ENCODE data around the gene ZNF598. TPM values are rescaled to one million over a fixed set of nuclear protein-coding genes. Genes with fewer than 3 reads are reported as not detected.

The ZNF598 gene
- total RNA-seq, 2 experiments from 2014 or later, result 67.8 to 77.1 TPM

DNA sequence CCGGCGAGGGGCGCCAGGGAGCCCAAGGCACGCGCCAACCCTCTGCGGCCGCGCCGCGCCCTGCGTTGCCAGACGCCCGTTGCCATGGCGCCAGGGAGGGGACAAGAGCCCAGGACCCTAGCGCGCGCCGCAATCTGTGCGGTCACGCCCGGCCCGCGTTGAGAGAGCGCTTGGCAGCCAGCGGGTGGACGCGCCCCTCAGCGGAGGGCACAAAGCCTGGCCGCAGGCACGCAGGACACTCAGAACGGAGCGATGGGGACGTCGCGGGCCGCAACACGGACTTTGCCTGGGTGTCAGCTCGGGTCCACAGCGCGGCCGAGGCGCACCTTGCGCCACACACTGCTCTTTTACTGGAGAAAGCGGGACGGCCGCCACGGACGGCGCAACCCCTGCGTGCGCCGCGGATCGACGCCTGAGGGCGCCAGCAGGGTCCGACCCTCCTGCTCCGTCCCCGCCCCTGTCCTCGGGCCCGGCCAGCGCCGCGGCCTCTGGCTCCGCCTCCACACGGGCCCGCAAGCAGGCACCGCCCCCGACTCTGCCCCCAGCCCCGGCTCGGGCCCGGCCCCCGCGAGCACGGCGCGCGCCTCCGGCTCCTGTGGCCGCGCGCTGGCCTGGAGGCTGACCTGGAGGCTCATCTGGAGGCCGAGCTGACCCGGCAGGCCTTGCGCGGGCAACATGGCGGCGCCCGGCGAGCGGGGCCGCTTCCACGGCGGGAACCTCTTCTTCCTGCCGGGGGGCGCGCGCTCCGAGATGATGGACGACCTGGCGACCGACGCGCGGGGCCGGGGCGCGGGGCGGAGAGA, 25.9 kb downstream of the ZNF598 start, which contains the start of gene GFER:
Gene GFER (plus strand): TSS at position 650 of the 803 bp plus-strand sequence. CDS start 26 bp downstream, at position 676.
- Mint-ChIP-seq H3K9me3 (no peaks in the 10 kb centered on the region), H3K27ac (peak within 1 kb of the TSS; percentile 25), H3K4me3 (peak within 1 kb of the TSS; percentile 83), H3K4me1 (peaks cover 14% of the 10 kb centered on the region), H3K27me3 (peaks cover 35% of the 10 kb centered on the region), H3K36me3 (no peaks in the 10 kb centered on the region)
- ATAC-seq (ENCODE audit: low read depth) (peak; percentile 78), DNase-seq (peak; percentile 84)
- POLR2A ChIA-PET, result interaction anchor here (0.9 to 8.6 kb wide), 4 partner anchors 12 to 171 kb away, joined by 3 to 50 read pairs (median 5); partner anchors contain the start of genes RPS2, TBL3 and TRAF7

DNA sequence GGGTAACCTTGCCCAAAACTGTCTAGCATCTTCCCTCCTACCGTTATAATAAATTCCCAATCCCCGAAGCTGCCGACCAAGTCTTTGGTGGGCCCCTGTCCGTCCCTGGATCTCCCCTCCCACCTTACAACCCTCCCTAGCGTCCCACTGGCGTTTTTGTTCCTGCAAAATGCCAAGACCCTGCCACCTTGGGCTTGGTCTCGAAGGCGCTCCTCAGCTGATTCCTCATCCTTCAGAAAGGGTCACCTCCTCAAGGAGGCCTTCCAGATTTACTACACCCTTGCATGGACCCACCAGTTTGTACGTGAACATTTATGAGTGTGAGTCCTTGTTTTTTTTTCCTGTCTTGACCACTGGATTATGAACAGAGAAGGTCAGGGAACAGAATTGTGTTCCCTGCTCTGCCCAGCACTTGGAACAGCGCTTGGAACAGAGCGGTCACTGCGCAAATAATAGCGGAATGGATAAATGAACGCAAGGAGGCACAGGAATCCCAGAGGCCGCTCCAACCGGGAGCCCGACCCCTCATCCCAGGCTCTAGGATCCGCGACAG, 26.6 kb downstream of the ZNF598 start:
- DNase-seq, result no peak
- Mint-ChIP-seq H3K27ac (no peak overlapping the region), H3K4me3 (peak overlapping the region; percentile 73), H3K4me1 (peaks cover 12% of the 10 kb centered on the region), H3K27me3 (peaks cover 30% of the 10 kb centered on the region), H3K9me3 (no peaks in the 10 kb centered on the region), H3K36me3 (no peaks in the 10 kb centered on the region)
- ATAC-seq (ENCODE audit: low read depth), result no peak
- POLR2A ChIA-PET, result interaction anchor here (0.8 to 8.6 kb wide), 3 partner anchors 11 to 172 kb away, joined by 3 to 50 read pairs (median 4); partner anchors contain the start of genes RPS2, TBL3 and TRAF7

DNA sequence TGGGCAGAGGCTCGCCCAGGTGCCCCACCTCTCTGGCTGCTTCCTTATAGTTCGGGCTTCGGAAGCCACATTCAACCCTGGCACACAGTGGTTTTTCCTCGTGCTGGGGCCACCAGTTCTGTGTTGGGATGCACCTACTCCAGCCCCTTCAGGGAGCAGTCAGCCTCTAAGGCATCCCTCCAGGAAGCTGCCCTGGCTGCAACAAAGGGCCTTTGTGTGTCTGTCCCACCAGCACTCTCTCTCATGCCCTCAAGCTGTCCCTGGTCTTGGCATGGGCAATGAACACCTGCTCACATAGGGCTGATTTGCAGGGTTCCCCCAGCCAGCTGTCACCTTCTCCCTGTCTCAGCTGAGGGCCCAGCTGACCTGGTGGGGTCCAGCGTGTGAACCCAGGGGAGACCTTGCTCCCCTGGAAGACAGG, 27.6 kb downstream of the ZNF598 start:
- H3K36me3 Mint-ChIP-seq, result no peaks in the 10 kb centered on the region
- ATAC-seq (ENCODE audit: low read depth) (no peak), DNase-seq (no peak)
- H3K4me1 Mint-ChIP-seq, result peaks cover 12% of the 10 kb centered on the region
- peaks cover 30% of the 10 kb centered on the region for H3K27me3 Mint-ChIP-seq
- no peak overlapping the region for H3K4me3 Mint-ChIP-seq
- no peak overlapping the region for H3K27ac Mint-ChIP-seq
- H3K9me3 Mint-ChIP-seq, result no peaks in the 10 kb centered on the region
- POLR2A ChIA-PET, result interaction anchor here (0.8 to 8.6 kb wide), 4 partner anchors 10 to 173 kb away, joined by 3 to 50 read pairs (median 4); partner anchors contain the start of genes RPS2, TBL3 and TRAF7

DNA sequence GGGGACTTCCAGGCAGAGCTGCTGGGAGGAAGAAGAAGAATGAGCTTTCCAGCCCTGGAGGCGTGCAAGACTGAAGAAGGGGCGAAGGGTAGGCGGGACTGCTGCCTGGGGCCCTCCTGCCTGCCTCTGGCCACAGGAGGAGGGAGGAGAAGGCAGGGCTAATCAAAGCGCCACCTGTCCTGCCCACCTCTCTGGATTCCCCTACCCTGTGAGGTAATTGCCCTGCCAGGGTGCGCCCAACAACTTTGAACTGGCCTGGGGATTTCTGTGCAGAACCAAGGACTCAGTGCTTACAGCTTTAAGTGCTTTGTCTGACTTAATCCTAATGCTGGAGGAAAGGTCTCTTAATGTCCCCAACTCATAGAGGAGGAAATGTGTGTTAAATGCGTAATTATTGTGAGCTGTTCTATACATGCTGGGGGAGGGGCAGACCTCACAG, 28.2 kb downstream of the ZNF598 start, which contains the start of gene NOXO1:
Gene NOXO1 (minus strand): TSS at position 72 of the 439 bp plus-strand sequence. CDS start 290 bp downstream, outside the sequence.
- ATAC-seq (ENCODE audit: low read depth) (no peak), DNase-seq (no peak)
- Mint-ChIP-seq H3K27me3 (peaks cover 30% of the 10 kb centered on the region), H3K36me3 (no peaks in the 10 kb centered on the region), H3K4me1 (peaks cover 12% of the 10 kb centered on the region), H3K27ac (peak within 1 kb of the TSS; percentile 34), H3K4me3 (no peak within 1 kb of the TSS), H3K9me3 (no peaks in the 10 kb centered on the region)
- POLR2A ChIA-PET, result interaction anchor here (1.3 to 8.6 kb wide), 3 partner anchors 10 to 174 kb away, joined by 4 to 50 read pairs (median 5); partner anchors contain the start of genes RPS2, TBL3 and TRAF7

DNA sequence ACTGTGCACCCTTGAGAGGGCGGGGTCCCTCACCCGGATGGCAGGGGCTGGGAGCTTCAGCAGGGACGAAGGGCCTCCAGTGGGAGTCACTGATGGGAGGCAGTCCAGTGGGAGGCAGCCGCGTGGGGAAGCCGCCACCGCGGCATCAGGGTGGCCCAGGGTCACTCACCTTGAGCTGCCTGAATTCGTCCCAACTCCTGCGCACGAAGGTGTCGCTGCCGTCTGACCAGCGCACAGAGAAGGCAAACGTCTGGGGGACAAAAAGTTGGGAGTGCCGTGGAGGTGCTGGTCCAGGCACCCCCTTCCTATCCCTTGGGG, 28.9 kb downstream of the ZNF598 start:
- no peaks in the 10 kb centered on the region for H3K9me3 Mint-ChIP-seq
- no peak overlapping the region for H3K27ac Mint-ChIP-seq
- H3K27me3 Mint-ChIP-seq, result peaks cover 30% of the 10 kb centered on the region
- H3K4me1 Mint-ChIP-seq, result peaks cover 9% of the 10 kb centered on the region
- no peak overlapping the region for H3K4me3 Mint-ChIP-seq
- H3K36me3 Mint-ChIP-seq, result peaks cover 4% of the 10 kb centered on the region
- DNase-seq, result no peak
- no peak for ATAC-seq (ENCODE audit: low read depth)
- POLR2A ChIA-PET, result interaction anchor here (0.7 to 8.6 kb wide), 4 partner anchors 9 to 174 kb away, joined by 3 to 50 read pairs (median 4); partner anchors contain the start of genes RPS2, TBL3 and TRAF7

DNA sequence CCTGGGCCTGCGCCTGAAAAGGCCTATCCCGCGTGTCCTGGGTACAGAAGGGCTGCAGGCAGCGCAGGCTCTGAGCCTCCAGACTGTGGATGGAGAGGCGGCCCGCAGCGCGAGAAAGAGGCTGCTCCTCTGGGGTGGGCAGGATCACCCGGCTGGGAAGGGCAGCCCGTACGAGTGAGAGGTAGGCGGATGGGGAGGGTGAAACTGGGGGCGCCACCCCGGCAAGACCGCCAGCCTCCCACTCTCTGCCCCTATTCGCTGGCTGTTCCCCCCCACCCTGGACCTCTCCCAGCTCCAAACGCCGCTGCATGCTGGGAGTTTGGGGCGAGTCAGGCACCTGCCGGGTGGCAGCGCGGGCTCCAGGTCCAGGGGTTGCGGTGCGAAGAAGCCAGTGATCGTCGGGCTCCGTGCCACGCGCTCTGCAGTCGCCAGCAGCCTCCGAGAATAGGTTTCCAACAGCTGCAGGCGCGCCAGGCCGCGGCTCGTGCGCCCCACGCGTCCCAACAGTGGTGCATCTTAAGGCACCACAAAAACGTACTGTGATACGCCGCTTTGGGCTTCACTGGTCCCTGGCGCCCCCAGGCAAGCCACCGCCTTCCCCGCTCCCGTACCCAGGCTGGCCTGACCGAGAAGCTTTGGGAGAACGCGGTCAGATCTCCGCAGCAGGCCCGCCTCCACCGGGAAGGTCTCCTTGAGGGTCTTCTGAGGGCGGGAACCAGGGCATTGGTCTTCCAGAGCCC, 29.4 kb downstream of the ZNF598 start:
- peaks cover 6% of the 10 kb centered on the region for H3K4me1 Mint-ChIP-seq
- H3K36me3 Mint-ChIP-seq, result peaks cover 4% of the 10 kb centered on the region
- H3K9me3 Mint-ChIP-seq, result no peaks in the 10 kb centered on the region
- no peak overlapping the region for H3K27ac Mint-ChIP-seq
- no peak for ATAC-seq (ENCODE audit: low read depth)
- no peak for DNase-seq
- H3K27me3 Mint-ChIP-seq, result peaks cover 30% of the 10 kb centered on the region
- POLR2A ChIA-PET, result interaction anchor here (0.7 to 8.6 kb wide), 2 partner anchors 11 to 15 kb away, joined by 3 to 50 read pairs; partner anchors contain the start of gene RPS2
- no peak overlapping the region for H3K4me3 Mint-ChIP-seq

DNA sequence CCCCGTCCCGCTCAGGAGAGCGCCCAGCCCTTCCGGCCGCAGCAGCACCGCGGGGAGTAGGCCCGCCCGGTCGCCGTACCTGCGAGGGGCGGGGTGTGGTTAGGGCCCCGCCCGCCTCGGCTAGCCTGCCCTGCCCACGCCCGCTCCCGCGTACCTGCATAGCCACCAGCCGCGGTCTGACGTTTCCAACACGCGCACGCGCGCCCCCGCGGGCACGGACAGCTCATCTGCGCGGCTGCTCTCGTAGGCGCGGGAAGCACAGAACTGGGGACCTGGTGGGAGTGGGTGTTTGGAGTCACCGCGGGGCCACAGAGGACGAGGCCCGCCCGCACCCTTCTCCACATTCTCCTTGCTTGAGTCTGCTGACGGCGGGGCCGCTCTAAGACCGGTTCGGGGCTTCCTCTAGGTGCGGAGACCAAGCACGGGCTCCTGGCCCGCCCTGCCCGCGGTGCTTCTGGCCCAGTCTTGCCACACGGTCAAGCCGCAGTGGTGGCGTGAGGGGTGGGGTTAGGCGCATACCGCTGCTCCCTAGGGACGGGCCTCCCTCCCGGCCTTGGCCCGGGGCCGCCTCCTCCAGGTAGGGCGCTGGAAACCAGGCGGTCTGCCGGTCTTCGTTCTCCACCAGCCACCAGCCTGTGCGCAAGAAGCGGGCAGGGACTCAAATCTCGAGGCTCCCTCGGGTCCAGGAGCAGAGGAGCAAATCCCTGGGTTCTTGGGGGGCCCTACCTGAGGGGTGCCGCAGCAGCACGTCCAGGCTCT, 30.2 kb downstream of the ZNF598 start:
- Mint-ChIP-seq H3K4me1 (peaks cover 3% of the 10 kb centered on the region), H3K4me3 (no peak overlapping the region), H3K9me3 (no peaks in the 10 kb centered on the region), H3K27me3 (peaks cover 30% of the 10 kb centered on the region), H3K27ac (no peak overlapping the region), H3K36me3 (peaks cover 7% of the 10 kb centered on the region)
- ATAC-seq (ENCODE audit: low read depth), result no peak
- no peak for DNase-seq
- POLR2A ChIA-PET, result interaction anchor here (8.6 kb wide), 1 partner anchor 15 kb away, joined by 50 read pairs; the partner anchor contains the start of gene RPS2

DNA sequence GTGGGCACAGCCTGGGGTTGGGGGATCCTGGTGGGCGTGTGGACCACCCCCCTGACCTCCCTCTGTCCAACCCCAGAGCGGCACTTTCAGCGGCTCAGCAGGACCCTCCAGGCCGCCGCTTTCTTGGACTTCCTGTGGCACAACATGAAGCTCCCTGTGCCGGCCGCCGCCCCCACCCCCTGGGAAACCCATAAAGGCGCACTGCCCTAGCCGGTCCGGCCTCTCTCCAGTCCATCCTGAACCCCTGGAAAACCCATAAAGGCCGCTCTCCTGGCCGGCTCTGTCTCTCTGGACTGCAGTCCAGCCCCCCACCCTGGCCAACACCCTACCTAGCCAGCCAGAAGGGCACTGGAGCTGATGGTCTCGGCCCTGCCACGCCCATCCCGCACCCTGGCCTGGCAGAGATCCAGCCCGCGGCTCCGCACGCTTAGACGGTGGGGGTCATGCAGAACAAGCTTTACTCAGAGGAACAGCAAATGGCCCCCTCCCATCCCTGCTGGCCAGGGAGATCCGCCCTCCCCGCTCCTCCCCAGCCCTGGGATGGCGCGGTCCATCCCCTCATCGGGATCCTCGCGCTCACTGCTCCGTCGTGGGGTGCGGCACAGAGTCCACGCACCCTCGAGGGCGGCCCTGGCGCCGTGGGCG, 31.0 kb downstream of the ZNF598 start:
- H3K4me3 Mint-ChIP-seq, result no peak overlapping the region
- DNase-seq, result no peak
- H3K27me3 Mint-ChIP-seq, result peaks cover 30% of the 10 kb centered on the region

DNA sequence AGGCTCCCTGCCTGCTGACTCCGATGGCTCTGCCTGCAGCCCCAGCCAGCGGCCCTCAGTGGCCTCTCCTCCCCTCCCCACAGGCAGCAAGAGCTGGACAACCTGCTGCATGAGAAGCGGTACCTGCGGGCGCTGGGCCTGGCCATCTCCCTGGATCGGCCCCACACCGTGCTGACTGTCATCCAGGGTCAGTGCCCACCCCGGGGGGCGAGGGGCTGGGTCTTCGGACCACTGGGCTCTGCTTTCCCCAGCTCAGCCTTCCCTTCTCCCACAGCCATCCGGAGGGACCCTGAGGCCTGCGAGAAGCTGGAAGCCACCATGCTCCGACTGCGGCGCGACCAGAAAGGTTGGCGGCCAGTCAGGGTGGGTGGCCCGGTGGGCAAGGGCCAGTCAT, 31.7 kb downstream of the ZNF598 start:
- H3K4me3 Mint-ChIP-seq, result no peak overlapping the region
- no peaks in the 10 kb centered on the region for H3K9me3 Mint-ChIP-seq
- H3K27me3 Mint-ChIP-seq, result peaks cover 24% of the 10 kb centered on the region
- ATAC-seq (ENCODE audit: low read depth) (no peak), DNase-seq (no peak)
- H3K4me1 Mint-ChIP-seq, result peaks cover 3% of the 10 kb centered on the region
- peaks cover 7% of the 10 kb centered on the region for H3K36me3 Mint-ChIP-seq
- H3K27ac Mint-ChIP-seq, result no peak overlapping the region
- POLR2A ChIA-PET, result interaction anchor here (8.6 kb wide), 1 partner anchor 13 kb away, joined by 50 read pairs; the partner anchor contains the start of gene RPS2

More for the DNA sequence above, 31.0 kb downstream of the ZNF598 start:
- Mint-ChIP-seq H3K36me3 (peaks cover 7% of the 10 kb centered on the region), H3K4me1 (peaks cover 3% of the 10 kb centered on the region), H3K27ac (no peak overlapping the region), H3K9me3 (no peaks in the 10 kb centered on the region)
- POLR2A ChIA-PET, result interaction anchor here (8.6 kb wide), 1 partner anchor 14 kb away, joined by 50 read pairs; the partner anchor contains the start of gene RPS2
- ATAC-seq (ENCODE audit: low read depth), result no peak

DNA sequence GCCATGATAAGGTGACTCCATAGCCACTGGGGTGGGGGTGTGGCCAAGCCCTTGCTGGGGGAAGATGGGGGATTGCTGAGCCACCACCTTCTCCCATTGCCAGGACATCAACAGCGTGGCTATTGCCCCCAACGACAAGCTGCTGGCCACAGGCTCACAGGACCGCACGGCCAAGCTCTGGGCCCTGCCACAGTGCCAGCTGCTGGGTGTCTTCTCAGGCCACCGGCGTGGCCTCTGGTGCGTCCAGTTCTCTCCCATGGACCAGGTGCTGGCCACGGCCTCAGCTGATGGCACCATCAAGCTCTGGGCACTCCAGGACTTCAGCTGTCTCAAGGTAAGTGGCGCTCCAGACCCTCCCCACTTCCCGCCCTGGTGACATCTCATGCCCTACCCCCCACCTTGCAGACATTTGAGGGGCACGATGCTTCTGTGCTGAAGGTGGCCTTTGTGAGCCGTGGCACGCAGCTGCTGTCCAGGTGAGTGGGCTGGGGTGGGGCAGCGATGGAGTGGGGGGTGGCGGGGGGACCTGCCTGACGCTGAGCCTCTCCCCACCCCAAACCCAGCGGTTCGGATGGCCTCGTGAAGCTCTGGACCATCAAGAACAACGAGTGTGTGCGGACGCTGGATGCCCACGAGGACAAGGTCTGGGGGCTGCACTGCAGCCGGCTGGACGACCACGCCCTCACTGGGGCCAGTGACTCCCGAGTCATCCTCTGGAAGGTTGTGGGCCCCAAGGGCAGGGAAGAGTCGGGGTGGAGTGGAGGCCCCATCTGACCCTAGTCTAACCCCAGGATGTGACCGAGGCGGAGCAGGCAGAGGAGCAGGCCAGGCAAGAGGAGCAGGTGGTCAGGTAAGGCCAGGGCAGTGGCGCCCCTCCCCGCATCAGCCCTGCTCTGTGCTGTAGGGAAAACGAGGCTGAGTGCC, 32.4 kb downstream of the ZNF598 start:
- Mint-ChIP-seq H3K36me3 (peaks cover 7% of the 10 kb centered on the region), H3K27ac (no peak overlapping the region), H3K9me3 (no peaks in the 10 kb centered on the region), H3K27me3 (peaks cover 18% of the 10 kb centered on the region), H3K4me1 (peaks cover 7% of the 10 kb centered on the region), H3K4me3 (no peak overlapping the region)
- DNase-seq, result no peak
- no peak for ATAC-seq (ENCODE audit: low read depth)
- POLR2A ChIA-PET, result interaction anchor here (8.6 kb wide), 1 partner anchor 13 kb away, joined by 50 read pairs; the partner anchor contains the start of gene RPS2

DNA sequence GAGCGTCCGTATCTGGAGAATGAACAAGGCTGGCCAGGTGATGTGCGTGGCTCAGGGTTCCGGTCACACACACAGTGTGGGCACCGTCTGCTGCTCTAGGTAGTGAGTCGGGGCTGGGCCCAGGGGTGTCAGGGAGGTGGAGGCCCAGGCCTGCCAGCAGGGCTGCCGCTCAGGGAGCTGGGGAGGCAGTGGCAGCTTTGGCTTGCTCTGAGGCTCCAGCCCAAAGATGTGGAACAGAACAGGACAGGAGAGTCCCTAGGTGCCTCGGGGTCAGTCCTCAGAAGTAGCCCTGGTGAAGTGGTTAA, 33.5 kb downstream of the ZNF598 start:
- DNase-seq, result no peak
- no peaks in the 10 kb centered on the region for H3K9me3 Mint-ChIP-seq
- POLR2A ChIA-PET, result interaction anchor here (1.8 kb wide), 1 partner anchor 11 kb away, joined by 9 read pairs; the partner anchor contains the start of gene RPS2
- H3K36me3 Mint-ChIP-seq, result peaks cover 7% of the 10 kb centered on the region
- H3K4me3 Mint-ChIP-seq, result no peak overlapping the region
- no peak overlapping the region for H3K27ac Mint-ChIP-seq
- peaks cover 7% of the 10 kb centered on the region for H3K27me3 Mint-ChIP-seq
- ATAC-seq (ENCODE audit: low read depth), result no peak
- H3K4me1 Mint-ChIP-seq, result peaks cover 10% of the 10 kb centered on the region

Data from activated naive CD8-positive, alpha-beta T cell treated with anti-CD3 and anti-CD28 coated beads, Interleukin-2, amount 10 ng/mL, durations not matched to agents 7 days and 5 days (primary cell).